22Rv1 (cell line): ENCODE results near the gene HRC.
"Not testable (repeated sequence)": the region's sequence is repeated elsewhere in the genome, so short reads cannot be mapped to it uniquely, and the experiment has no call there.

ENCODE experiments used
- H3K27ac ChIP-seq: fragments of 450-650 bp; 2 replicates; pipeline ENCODE4 v1.5.1; 2017
- CTCF ChIP-seq: fragments of 450-650 bp; IDR thresholded peaks from 2 replicates; pipeline ENCODE4 v1.5.1; 2017; ENCODE audit warnings: mild to moderate bottlenecking
- ZFX ChIP-seq: fragments of 450-650 bp; IDR thresholded peaks from 2 replicates; pipeline ENCODE4 v1.6.1; 2017; ENCODE audit warnings: antibody characterized with exemption, borderline replicate concordance

The HRC gene

GRCh38 chr19:49190781-49191180, 35.6 kb upstream of the HRC start:
- H3K27ac ChIP-seq, result no peak overlapping the region
- TF ChIP-seq CTCF (no peak), ZFX (no peak)

GRCh38 chr19:49189259-49189658, 34.1 kb upstream of the HRC start:
- H3K27ac ChIP-seq, result no peak overlapping the region
- TF ChIP-seq ZFX, result no peak
- TF ChIP-seq CTCF, result no peak

- H3K27ac ChIP-seq, result no peak overlapping the region
- no peak for TF ChIP-seq ZFX
- TF ChIP-seq CTCF, result no peak
Measured at GRCh38 chr19:49188626-49189200, 33.5 kb upstream of the HRC start.

GRCh38 chr19:49186108-49186507, 30.9 kb upstream of the HRC start:
- H3K27ac ChIP-seq, result no peak overlapping the region
- no peak for TF ChIP-seq ZFX
- TF ChIP-seq CTCF, result no peak

GRCh38 chr19:49182848-49183375, 27.7 kb upstream of the HRC start:
- no peak overlapping the region for H3K27ac ChIP-seq
- TF ChIP-seq CTCF, result no peak
- no peak for TF ChIP-seq ZFX

- not testable (repeated sequence) for H3K27ac ChIP-seq
Measured at GRCh38 chr19:49182010-49182847, 27.0 kb upstream of the HRC start.

GRCh38 chr19:49180659-49181058, 25.5 kb upstream of the HRC start:
- TF ChIP-seq ZFX (no peak), CTCF (no peak)

More at GRCh38 chr19:49180659-49181058, 25.5 kb upstream of the HRC start:
- H3K27ac ChIP-seq, result no peak overlapping the region
